CD14-positive monocyte (primary cell): ENCODE results near the gene CDC42BPG. TPM values are rescaled to one million over a fixed set of nuclear protein-coding genes. Genes with fewer than 3 reads are reported as not detected.

Experiments used
- DNase-seq, 3 donors: peaks; one replicate each; pipeline ENCODE4 v3.0.0-alpha.2; 2011 to 2022
- H2AFZ ChIP-seq: 2 replicates; pipeline ENCODE4 v1.6.0; 2012; ENCODE audit warnings: mild to moderate bottlenecking, low read depth, low read length, inconsistent platforms; ENCODE audit not compliant: insufficient read depth, poor library complexity, severe bottlenecking
- H3K27ac ChIP-seq, 2 donors: 1 replicate in 1 of 2; 2 replicates in 1 of 2; pipeline ENCODE4 v1.5.1; 2012 to 2013; ENCODE audit warnings: low read length in 2 of 2, control low read depth in 1 of 2, inconsistent platforms in 1 of 2, low read depth in 1 of 2, mild to moderate bottlenecking in 1 of 2
- H3K27me3 ChIP-seq, 2 donors: one replicate each; pipeline versions ENCODE4 v1.6.0 to v1.6.1; 2011 to 2013; ENCODE audit warnings: low read length in 2 of 2; ENCODE audit not compliant: control insufficient read depth in 2 of 2, insufficient read depth in 2 of 2
- H3K36me3 ChIP-seq, 2 donors: replicated peaks in 1 of 2; 1 replicate in 1 of 2; 2 replicates in 1 of 2; pipeline versions ENCODE4 v1.5.1 to v1.6.1; 2012 to 2013; ENCODE audit warnings: low read length in 2 of 2, control low read depth in 1 of 2, inconsistent platforms in 1 of 2, mild to moderate bottlenecking in 1 of 2; ENCODE audit not compliant: insufficient read depth in 2 of 2, control insufficient read depth in 1 of 2
- H3K4me1 ChIP-seq, 2 donors: 1 replicate in 1 of 2; 2 replicates in 1 of 2; pipeline versions ENCODE4 v1.5.1 to v1.6.1; 2012 to 2013; ENCODE audit warnings: low read length in 2 of 2, control low read depth in 1 of 2, inconsistent platforms in 1 of 2, mild to moderate bottlenecking in 1 of 2, moderate library complexity in 1 of 2; ENCODE audit not compliant: insufficient read depth in 2 of 2, control insufficient read depth in 1 of 2
- H3K4me2 ChIP-seq: replicated peaks from 2 replicates; pipeline ENCODE3; 2012; ENCODE audit warnings: low read length, moderate library complexity, mild to moderate bottlenecking; ENCODE audit not compliant: poor library complexity, severe bottlenecking; ENCODE audit errors: extremely low read depth
- H3K4me3 ChIP-seq, 3 experiments: fragments of 200-600 bp in 1 of 3; sonication (generic) in 1 of 3; replicated peaks in 1 of 3; 1 replicate in 2 of 3; 2 replicates in 1 of 3; pipeline ENCODE4 v1.5.1; 2011 to 2013; ENCODE audit warnings: low read length in 3 of 3, mild to moderate bottlenecking in 3 of 3, control low read depth in 2 of 3, low read depth in 2 of 3, inconsistent platforms in 1 of 3, moderate library complexity in 1 of 3
- H3K79me2 ChIP-seq: 2 replicates; pipeline ENCODE4 v1.6.0; 2012; ENCODE audit warnings: mild to moderate bottlenecking, control low read depth, inconsistent platforms, low read length, moderate library complexity; ENCODE audit not compliant: insufficient read depth
- H3K9ac ChIP-seq: 2 replicates; pipeline ENCODE4 v1.6.0; 2017; ENCODE audit warnings: low read length, mild to moderate bottlenecking; ENCODE audit not compliant: insufficient read depth, poor library complexity, severe bottlenecking
- H3K9me3 ChIP-seq, 2 donors: replicated peaks in 1 of 2; 1 replicate in 1 of 2; 2 replicates in 1 of 2; pipeline versions ENCODE4 v1.5.1 to v1.6.1; 2012 to 2013; ENCODE audit warnings: low read length in 2 of 2, control low read depth in 1 of 2; ENCODE audit not compliant: control insufficient read depth in 1 of 2, insufficient read depth in 1 of 2
- H4K20me1 ChIP-seq: 2 replicates; pipeline ENCODE4 v1.6.0; 2012; ENCODE audit warnings: mild to moderate bottlenecking, low read length, control low read depth, moderate library complexity; ENCODE audit not compliant: insufficient read depth
- H3K27ac Mint-ChIP-seq, 7 donors: one replicate each; pipeline ENCODE4 v1.8.0; 2020; ENCODE audit warnings: mild to moderate bottlenecking in 7 of 7, mixed read lengths in 7 of 7, moderate library complexity in 6 of 7, inconsistent platforms in 2 of 7
- H3K27me3 Mint-ChIP-seq, 3 donors: one replicate each; pipeline ENCODE4 v1.8.0; 2021 to 2022; ENCODE audit warnings: low read depth in 3 of 3, mild to moderate bottlenecking in 3 of 3, mixed read lengths in 3 of 3, moderate library complexity in 3 of 3, inconsistent platforms in 1 of 3
- H3K36me3 Mint-ChIP-seq, 2 donors: one replicate each; pipeline ENCODE4 v1.8.0; 2020; ENCODE audit warnings: mixed read lengths in 2 of 2, inconsistent platforms in 1 of 2, mild to moderate bottlenecking in 1 of 2
- H3K4me1 Mint-ChIP-seq: one replicate; pipeline ENCODE4 v1.8.0; 2020; ENCODE audit warnings: mild to moderate bottlenecking, mixed read lengths
- H3K4me3 Mint-ChIP-seq, 2 donors: one replicate each; pipeline ENCODE4 v1.8.0; 2020; ENCODE audit warnings: mild to moderate bottlenecking in 2 of 2, mixed read lengths in 2 of 2, moderate library complexity in 1 of 2
- H3K9me3 Mint-ChIP-seq, 7 donors: one replicate each; pipeline ENCODE4 v1.8.0; 2020 to 2022; ENCODE audit warnings: mixed read lengths in 7 of 7, mild to moderate bottlenecking in 6 of 7, moderate library complexity in 6 of 7, inconsistent platforms in 2 of 7
- CTCF ChIP-seq: fragments of 200-600 bp; IDR thresholded peaks from one replicate; pipeline ENCODE4 v1.8.0; 2022; ENCODE audit warnings: antibody characterized with exemption, mild to moderate bottlenecking
- WGBS: methylation state at CpG from one replicate; pipeline ENCODE4 v1.1.5; 2013; ENCODE audit warnings: missing lambda C conversion rate; ENCODE audit not compliant: insufficient coverage; 5-methylcytosine and 5-hydroxymethylcytosine counted together
- intact Hi-C, 2 donors: fragments of 100-400 bp; cut with micrococcal nuclease; formaldehyde crosslinking; loops; one replicate each; pipeline versions ENCODE4 v1.15.0 to v1.15.1; 2023
- polyA plus RNA-seq, 3 donors: library from polyadenylated mRNA; depleted of rRNA in 1 of 3; unstranded in 2 of 3; stranded (reverse) in 1 of 3; fragments of 300-500 nt in 2 of 3; fragments of >200 nt in 1 of 3; fragmentation: Illumina TruSeq in 2 of 3; gene quantifications; 1 replicate in 2 of 3; 2 replicates in 1 of 3; pipeline ENCODE4 v1.2.3, GENCODE V29; 2012 to 2021

CDC42BPG gene
- polyA plus RNA-seq, 3 donors = 0.23 TPM; not detected in 2

DNA sequence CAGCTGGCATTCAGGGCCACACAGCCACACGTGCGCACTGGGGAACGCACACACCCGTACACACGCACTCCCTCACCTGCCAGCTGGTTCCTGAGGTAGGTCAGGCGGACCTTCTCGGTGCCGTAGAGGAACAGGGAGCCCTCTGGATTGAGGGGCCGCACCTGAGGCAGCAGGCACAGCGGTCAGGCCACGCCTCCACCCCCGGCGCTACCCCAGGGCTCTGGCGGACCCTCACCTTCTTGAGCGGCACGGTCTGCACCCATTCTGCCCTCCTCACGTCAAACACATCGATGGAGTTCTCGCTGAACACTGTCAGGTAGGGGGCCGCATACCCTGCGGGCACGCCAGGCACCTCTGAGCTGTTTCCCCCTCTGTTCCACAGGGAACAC lies 17.0 kb downstream of the CDC42BPG start:
- H3K27ac Mint-ChIP-seq = no peak overlapping the region
- H3K4me1 Mint-ChIP-seq = peaks cover 3% of the 10 kb centered on the region
- 98% methylated on average over 22 of the region's 22 CpGs for WGBS

DNA sequence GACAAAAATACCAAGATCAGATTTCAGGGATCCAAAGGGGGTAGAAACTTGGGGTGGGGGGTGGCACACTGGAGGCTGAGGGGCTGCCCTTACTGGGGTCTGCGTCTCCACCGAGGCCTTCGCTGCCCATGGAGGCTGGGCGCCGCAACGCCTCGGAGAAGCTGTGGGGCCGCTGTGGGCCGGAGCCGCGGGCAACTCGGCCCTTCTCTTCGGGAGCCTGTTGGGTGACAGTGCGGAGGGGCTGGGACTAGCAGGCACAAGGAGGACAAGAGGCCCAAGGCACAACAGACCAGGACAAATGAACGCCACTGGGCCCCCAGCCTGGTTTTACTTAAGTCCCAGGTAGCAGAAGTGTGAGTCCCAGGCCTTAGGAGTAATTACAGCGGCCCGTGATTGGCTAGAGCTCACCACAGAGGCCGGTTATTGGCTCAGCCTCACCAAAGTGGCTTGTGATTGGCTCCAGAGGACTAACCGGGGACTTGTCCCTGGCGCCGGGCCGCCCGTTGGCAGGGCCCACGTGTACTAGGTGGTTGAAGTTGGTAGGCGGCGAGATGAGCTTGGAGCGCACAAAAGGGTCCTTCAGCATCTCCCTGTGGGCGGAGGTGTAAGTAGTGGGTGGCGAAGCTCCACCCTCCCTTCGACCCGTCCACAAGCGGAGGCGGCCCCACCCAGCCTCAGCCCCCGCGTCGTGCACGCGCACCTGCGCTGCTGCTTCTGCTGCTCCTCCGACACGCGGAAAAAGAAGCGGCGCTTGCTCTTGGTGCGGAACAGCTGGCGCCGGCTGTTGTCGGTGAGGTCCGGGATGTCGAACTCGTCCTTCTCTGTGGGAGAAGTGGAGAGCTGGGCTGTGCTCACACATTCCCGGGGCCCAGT lies 17.6 kb downstream of the CDC42BPG start:
- H2AFZ ChIP-seq = no peak overlapping the region
- intact Hi-C loops = no loop called here
- no peaks in the 10 kb centered on the region for H3K36me3 Mint-ChIP-seq
- H3K79me2 ChIP-seq = no peaks in the 10 kb centered on the region
- H3K9ac ChIP-seq = no peak overlapping the region
- H3K4me3 ChIP-seq = no peak overlapping the region
- TF ChIP-seq CTCF = no peak
- no peaks in the 10 kb centered on the region for H3K36me3 ChIP-seq
- H3K9me3 ChIP-seq = no peaks in the 10 kb centered on the region
- no peak overlapping the region for H3K27ac Mint-ChIP-seq
- DNase-seq = no peak
- H3K4me1 ChIP-seq = no peaks in the 10 kb centered on the region
- peaks cover 3% of the 10 kb centered on the region for H3K4me1 Mint-ChIP-seq
- H3K4me3 Mint-ChIP-seq = no peak overlapping the region
- no peak overlapping the region for H3K27ac ChIP-seq
- WGBS = 98% methylated on average over 47 of the region's 52 CpGs
- H3K4me2 ChIP-seq = no peak overlapping the region
- H3K9me3 Mint-ChIP-seq = peaks cover 0 to 2% (median 0%) of the 10 kb centered on the region in 7 donors
- peaks cover 0 to 2% (median 2%) of the 10 kb centered on the region in 3 donors for H3K27me3 Mint-ChIP-seq
- H4K20me1 ChIP-seq = no peaks in the 10 kb centered on the region
- H3K27me3 ChIP-seq = no peaks in the 10 kb centered on the region

More for the DNA sequence above, 17.0 kb downstream of the CDC42BPG start:
- no peaks in the 10 kb centered on the region for H4K20me1 ChIP-seq
- DNase-seq = no peak
- H3K9me3 Mint-ChIP-seq = peaks cover 0 to 2% (median 0%) of the 10 kb centered on the region in 7 donors
- no peaks in the 10 kb centered on the region for H3K36me3 Mint-ChIP-seq
- no peaks in the 10 kb centered on the region for H3K27me3 ChIP-seq
- no peaks in the 10 kb centered on the region for H3K9me3 ChIP-seq
- no peaks in the 10 kb centered on the region for H3K79me2 ChIP-seq
- H3K4me3 Mint-ChIP-seq = no peak overlapping the region
- no peak overlapping the region for H3K9ac ChIP-seq
- H3K4me1 ChIP-seq = no peaks in the 10 kb centered on the region
- no peak overlapping the region for H2AFZ ChIP-seq
- intact Hi-C loops = no loop called here
- no peak overlapping the region for H3K4me2 ChIP-seq
- no peak for TF ChIP-seq CTCF
- peaks cover 0 to 2% (median 2%) of the 10 kb centered on the region in 3 donors for H3K27me3 Mint-ChIP-seq
- H3K36me3 ChIP-seq = no peaks in the 10 kb centered on the region
- no peak overlapping the region for H3K4me3 ChIP-seq
- H3K27ac ChIP-seq = no peak overlapping the region
